Measurements from ENCODE around the gene GPRC5D. TPM values are rescaled to one million over a fixed set of nuclear protein-coding genes. Genes with fewer than 3 reads are reported as not detected.

The GPRC5D gene
- polyA plus RNA-seq, 1 donor from 2014 or later: not detected

DNA sequence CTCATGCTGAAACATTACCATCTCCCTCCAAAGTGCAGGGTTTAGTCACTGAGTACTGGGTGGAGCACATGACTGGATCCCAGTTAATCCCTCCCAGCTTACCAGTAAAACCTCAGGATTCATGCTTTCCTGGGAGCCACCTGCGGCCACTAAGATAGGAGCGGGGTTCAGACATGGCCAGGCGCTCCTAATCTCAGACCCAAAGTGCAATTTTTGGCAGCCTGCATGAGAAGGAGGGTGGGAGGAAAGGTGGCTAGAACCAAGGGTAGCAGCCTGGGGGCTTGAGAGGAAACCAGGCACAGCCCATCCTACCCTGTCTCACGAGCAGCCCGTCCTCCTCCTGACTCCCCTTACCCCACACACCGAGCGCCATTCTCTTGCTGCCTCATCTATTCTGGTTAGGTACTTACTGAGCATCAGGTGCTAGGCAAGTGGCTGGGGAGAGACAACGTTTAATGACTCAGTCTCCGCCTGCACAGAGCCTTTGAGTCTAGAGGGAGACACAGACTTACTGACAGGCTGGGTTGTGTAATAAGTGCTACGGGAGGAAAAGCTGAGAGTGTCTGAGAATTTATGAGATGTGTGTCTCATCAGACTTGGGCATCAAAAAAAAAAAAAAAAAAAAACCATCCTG lies 50.7 kb downstream of the GPRC5D start:
- H3K9me3 ChIP-seq (ENCODE audit: low read length): no peaks in the 10 kb centered on the region
- H3K9ac ChIP-seq (ENCODE audit: low read length): no peak overlapping the region
- H3K4me2 ChIP-seq (ENCODE audit: low read length): no peak overlapping the region
- TF ChIP-seq MXI1 (conservative IDR thresholded peaks at IDR 0.05; ENCODE audit: poor library complexity, severe bottlenecking) (no peak), EZH2 (IDR thresholded peaks at IDR 0.05; ENCODE audit: borderline replicate concordance, insufficient read depth, low read length, poor library complexity, severe bottlenecking) (no peak), SMC3 (conservative IDR thresholded peaks at IDR 0.05; ENCODE audit: poor library complexity) (no peak), EP300 (conservative IDR thresholded peaks at IDR 0.05; ENCODE audit: poor library complexity, severe bottlenecking) (no peak), TAF1 (IDR thresholded peaks at IDR 0.05; ENCODE audit: low read depth) (no peak), RAD21 (conservative IDR thresholded peaks at IDR 0.05) (no peak), POLR2AphosphoS5 (IDR thresholded peaks at IDR 0.05) (no peak)
- TF ChIP-seq, protein P1, sequence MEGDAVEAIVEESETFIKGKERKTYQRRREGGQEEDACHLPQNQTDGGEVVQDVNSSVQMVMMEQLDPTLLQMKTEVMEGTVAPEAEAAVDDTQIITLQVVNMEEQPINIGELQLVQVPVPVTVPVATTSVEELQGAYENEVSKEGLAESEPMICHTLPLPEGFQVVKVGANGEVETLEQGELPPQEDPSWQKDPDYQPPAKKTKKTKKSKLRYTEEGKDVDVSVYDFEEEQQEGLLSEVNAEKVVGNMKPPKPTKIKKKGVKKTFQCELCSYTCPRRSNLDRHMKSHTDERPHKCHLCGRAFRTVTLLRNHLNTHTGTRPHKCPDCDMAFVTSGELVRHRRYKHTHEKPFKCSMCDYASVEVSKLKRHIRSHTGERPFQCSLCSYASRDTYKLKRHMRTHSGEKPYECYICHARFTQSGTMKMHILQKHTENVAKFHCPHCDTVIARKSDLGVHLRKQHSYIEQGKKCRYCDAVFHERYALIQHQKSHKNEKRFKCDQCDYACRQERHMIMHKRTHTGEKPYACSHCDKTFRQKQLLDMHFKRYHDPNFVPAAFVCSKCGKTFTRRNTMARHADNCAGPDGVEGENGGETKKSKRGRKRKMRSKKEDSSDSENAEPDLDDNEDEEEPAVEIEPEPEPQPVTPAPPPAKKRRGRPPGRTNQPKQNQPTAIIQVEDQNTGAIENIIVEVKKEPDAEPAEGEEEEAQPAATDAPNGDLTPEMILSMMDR (IDR thresholded peaks at IDR 0.05; ENCODE audit: poor library complexity, severe bottlenecking): no peak
- TF ChIP-seq, protein P2, sequence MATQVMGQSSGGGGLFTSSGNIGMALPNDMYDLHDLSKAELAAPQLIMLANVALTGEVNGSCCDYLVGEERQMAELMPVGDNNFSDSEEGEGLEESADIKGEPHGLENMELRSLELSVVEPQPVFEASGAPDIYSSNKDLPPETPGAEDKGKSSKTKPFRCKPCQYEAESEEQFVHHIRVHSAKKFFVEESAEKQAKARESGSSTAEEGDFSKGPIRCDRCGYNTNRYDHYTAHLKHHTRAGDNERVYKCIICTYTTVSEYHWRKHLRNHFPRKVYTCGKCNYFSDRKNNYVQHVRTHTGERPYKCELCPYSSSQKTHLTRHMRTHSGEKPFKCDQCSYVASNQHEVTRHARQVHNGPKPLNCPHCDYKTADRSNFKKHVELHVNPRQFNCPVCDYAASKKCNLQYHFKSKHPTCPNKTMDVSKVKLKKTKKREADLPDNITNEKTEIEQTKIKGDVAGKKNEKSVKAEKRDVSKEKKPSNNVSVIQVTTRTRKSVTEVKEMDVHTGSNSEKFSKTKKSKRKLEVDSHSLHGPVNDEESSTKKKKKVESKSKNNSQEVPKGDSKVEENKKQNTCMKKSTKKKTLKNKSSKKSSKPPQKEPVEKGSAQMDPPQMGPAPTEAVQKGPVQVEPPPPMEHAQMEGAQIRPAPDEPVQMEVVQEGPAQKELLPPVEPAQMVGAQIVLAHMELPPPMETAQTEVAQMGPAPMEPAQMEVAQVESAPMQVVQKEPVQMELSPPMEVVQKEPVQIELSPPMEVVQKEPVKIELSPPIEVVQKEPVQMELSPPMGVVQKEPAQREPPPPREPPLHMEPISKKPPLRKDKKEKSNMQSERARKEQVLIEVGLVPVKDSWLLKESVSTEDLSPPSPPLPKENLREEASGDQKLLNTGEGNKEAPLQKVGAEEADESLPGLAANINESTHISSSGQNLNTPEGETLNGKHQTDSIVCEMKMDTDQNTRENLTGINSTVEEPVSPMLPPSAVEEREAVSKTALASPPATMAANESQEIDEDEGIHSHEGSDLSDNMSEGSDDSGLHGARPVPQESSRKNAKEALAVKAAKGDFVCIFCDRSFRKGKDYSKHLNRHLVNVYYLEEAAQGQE (IDR thresholded peaks at IDR 0.05; ENCODE audit: borderline replicate concordance): no peak
- no peak overlapping the region for H3K4me3 ChIP-seq (ENCODE audit: low read length)
- H3K27ac ChIP-seq (ENCODE audit: low read length): no peak overlapping the region
- no peaks in the 10 kb centered on the region for H3K9me2 ChIP-seq (ENCODE audit: insufficient read depth, low read length)
- no peak overlapping the region for H2AFZ ChIP-seq (ENCODE audit: low read depth, low read length)
- no peaks in the 10 kb centered on the region for H3K36me3 ChIP-seq (ENCODE audit: insufficient read depth, low read length)
- H3F3A ChIP-seq (ENCODE audit: insufficient read depth, low read length, poor library complexity, severe bottlenecking): no peaks in the 10 kb centered on the region
- H4K20me1 ChIP-seq (ENCODE audit: insufficient read depth): no peaks in the 10 kb centered on the region
- no peaks in the 10 kb centered on the region for H3K27me3 ChIP-seq (ENCODE audit: insufficient read depth, low read depth, low read length)
- H3K79me2 ChIP-seq (replicated peaks; ENCODE audit: insufficient read depth, low read length): no peaks in the 10 kb centered on the region

DNA sequence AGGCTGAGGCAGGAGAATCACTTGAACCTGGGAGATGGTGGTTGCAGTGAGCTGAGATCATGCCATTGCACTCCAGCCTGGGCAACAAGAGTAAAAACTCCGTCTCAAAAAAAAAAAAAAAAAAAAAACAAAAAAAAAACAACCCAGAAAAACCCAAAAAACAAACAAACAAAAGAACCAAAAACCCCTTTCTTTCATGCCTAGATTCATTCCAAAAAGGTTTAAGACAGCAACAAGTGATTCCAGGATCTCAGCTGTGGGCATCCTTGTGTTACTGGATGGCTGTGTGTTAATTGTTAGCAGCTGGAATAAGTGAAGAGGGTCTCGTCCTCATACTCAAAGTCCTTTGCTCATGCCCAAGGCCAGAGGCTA lies 51.2 kb downstream of the GPRC5D start:
- Histone ChIP-seq H3F3A (ENCODE audit: insufficient read depth, low read length, poor library complexity, severe bottlenecking) (no peaks in the 10 kb centered on the region), H3K4me2 (ENCODE audit: low read length) (no peak overlapping the region), H3K9ac (ENCODE audit: low read length) (no peak overlapping the region), H3K27me3 (ENCODE audit: insufficient read depth, low read depth, low read length) (no peaks in the 10 kb centered on the region), H3K27ac (ENCODE audit: low read length) (no peak overlapping the region), H3K4me3 (ENCODE audit: low read length) (no peak overlapping the region), H3K36me3 (ENCODE audit: insufficient read depth, low read length) (no peaks in the 10 kb centered on the region), H3K9me3 (ENCODE audit: low read length) (no peaks in the 10 kb centered on the region), H2AFZ (ENCODE audit: low read depth, low read length) (no peak overlapping the region), H3K79me2 (replicated peaks; ENCODE audit: insufficient read depth, low read length) (no peaks in the 10 kb centered on the region), H3K9me2 (ENCODE audit: insufficient read depth, low read length) (no peaks in the 10 kb centered on the region), H4K20me1 (ENCODE audit: insufficient read depth) (no peaks in the 10 kb centered on the region)
- no peak for TF ChIP-seq SMC3 (conservative IDR thresholded peaks at IDR 0.05; ENCODE audit: poor library complexity)

Data from neural cell (in vitro differentiated cells).